Lower lobe of right lung (tissue), 2 donors: Measurements from ENCODE around the gene ACLY. TPM values are rescaled to one million over a fixed set of nuclear protein-coding genes. Genes with fewer than 3 reads are reported as not detected.
"Not testable (repeated sequence)": the region's sequence is repeated elsewhere in the genome, so short reads cannot be mapped to it uniquely, and the experiment has no call there.

Source experiments
- ATAC-seq, 2 donors: fragments of 200-7000 bp; cut with Tn5 transposase; one replicate each; pipeline ENCODE4 v1.9.1; 2020 to 2022; ENCODE audit warnings: mild to moderate bottlenecking in 2 of 2, moderate library complexity in 2 of 2
- DNase-seq: peaks from one replicate; pipeline ENCODE4 v3.0.0-alpha.2; 2020
- H3K27ac ChIP-seq: fragments of 200-600 bp; one replicate; pipeline ENCODE4 v1.8.0; 2022
- H3K27me3 ChIP-seq: fragments of 200-600 bp; one replicate; pipeline ENCODE4 v1.8.0; 2022; ENCODE audit warnings: low read depth
- H3K36me3 ChIP-seq: fragments of 200-600 bp; one replicate; pipeline ENCODE4 v1.8.0; 2022; ENCODE audit warnings: mild to moderate bottlenecking
- H3K4me1 ChIP-seq: fragments of 200-600 bp; one replicate; pipeline ENCODE4 v1.8.0; 2022
- H3K4me3 ChIP-seq: fragments of 200-600 bp; one replicate; pipeline ENCODE4 v1.8.0; 2022; ENCODE audit warnings: mild to moderate bottlenecking
- H3K9me3 ChIP-seq: fragments of 200-600 bp; one replicate; pipeline ENCODE4 v1.8.0; 2022
- intact Hi-C: fragments of 100-400 bp; cut with DNase I; formaldehyde crosslinking; loops from one replicate; pipeline ENCODE4 v1.11.0; 2022
- total RNA-seq: library from RNA; stranded (reverse); fragmentation: NEBNext Ultra II Directional; extraction: Animal tissue kit (Norgen Biotek cat#: 25700); gene quantifications from one replicate; pipeline ENCODE4 v1.2.1, GENCODE V29; 2021
- TF ChIP-seq, protein P1 (sequence below): fragments of 200-600 bp; IDR thresholded peaks from one replicate; pipeline ENCODE4 v1.8.0; 2022; ENCODE audit warnings: antibody characterized with exemption, mild to moderate bottlenecking
- donor health status: DM: no; HTN: yes; CAD: no; lungs with severe emphysema.

The ACLY gene
- total RNA-seq, 1 donor from 2014 or later = 105 TPM

GRCh38 chr17:41937970-41938954, 19.5 kb upstream of the ACLY start:
- Histone ChIP-seq H3K9me3 (no peaks in the 10 kb centered on the region), H3K4me3 (no peak overlapping the region), H3K4me1 (no peaks in the 10 kb centered on the region), H3K27me3 (no peaks in the 10 kb centered on the region), H3K27ac (no peak overlapping the region), H3K36me3 (peaks cover 12% of the 10 kb centered on the region)
- ATAC-seq (no peak), DNase-seq (no peak)
- TF ChIP-seq, protein P1, sequence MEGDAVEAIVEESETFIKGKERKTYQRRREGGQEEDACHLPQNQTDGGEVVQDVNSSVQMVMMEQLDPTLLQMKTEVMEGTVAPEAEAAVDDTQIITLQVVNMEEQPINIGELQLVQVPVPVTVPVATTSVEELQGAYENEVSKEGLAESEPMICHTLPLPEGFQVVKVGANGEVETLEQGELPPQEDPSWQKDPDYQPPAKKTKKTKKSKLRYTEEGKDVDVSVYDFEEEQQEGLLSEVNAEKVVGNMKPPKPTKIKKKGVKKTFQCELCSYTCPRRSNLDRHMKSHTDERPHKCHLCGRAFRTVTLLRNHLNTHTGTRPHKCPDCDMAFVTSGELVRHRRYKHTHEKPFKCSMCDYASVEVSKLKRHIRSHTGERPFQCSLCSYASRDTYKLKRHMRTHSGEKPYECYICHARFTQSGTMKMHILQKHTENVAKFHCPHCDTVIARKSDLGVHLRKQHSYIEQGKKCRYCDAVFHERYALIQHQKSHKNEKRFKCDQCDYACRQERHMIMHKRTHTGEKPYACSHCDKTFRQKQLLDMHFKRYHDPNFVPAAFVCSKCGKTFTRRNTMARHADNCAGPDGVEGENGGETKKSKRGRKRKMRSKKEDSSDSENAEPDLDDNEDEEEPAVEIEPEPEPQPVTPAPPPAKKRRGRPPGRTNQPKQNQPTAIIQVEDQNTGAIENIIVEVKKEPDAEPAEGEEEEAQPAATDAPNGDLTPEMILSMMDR = no peak
- intact Hi-C loops = no loop called here

- no peaks in the 10 kb centered on the region for H3K9me3 ChIP-seq
- peaks cover 12% of the 10 kb centered on the region for H3K36me3 ChIP-seq
- H3K4me1 ChIP-seq = no peaks in the 10 kb centered on the region
- DNase-seq (no peak), ATAC-seq (no peak)
- H3K4me3 ChIP-seq = no peak overlapping the region
- no peaks in the 10 kb centered on the region for H3K27me3 ChIP-seq
- H3K27ac ChIP-seq = no peak overlapping the region
- TF ChIP-seq, protein P1 = no peak
- intact Hi-C loops = no loop called here
Observed at GRCh38 chr17:41935641-41936040, 16.9 kb upstream of the ACLY start.

DNA sequence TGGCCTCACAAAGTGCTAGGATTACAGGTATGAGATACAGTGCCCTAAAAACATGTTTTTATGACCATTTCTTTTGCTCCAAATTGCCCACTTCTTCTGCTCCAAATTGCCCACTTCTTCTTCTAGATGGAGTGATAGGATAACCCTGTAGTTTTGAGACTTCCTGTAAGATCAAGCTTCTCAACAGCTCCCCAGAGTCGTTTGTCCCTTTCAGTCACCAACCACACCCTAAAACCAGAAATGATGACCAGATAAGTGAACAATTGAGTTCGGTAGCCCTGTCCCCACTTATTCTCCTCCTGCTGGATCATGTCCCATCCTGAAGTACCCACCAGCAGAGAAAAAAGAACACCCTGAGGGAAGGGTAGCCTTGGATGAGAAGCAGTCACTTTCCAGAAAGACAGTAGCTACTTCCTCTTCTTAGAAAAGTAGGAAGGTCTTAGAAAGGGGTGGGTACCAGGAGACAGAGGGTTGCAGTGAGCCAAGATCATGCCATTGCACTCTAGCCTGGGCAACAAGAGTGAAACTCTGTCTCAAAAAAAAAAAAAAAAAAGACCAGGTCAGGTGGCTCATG, 14.2 kb upstream of the ACLY start:
- H3K27ac ChIP-seq = no peak overlapping the region
- H3K9me3 ChIP-seq = no peaks in the 10 kb centered on the region
- no peak overlapping the region for H3K4me3 ChIP-seq
- H3K27me3 ChIP-seq = no peaks in the 10 kb centered on the region
- DNase-seq = no peak
- peaks cover 5% of the 10 kb centered on the region for H3K36me3 ChIP-seq
- TF ChIP-seq, protein P1 = no peak
- intact Hi-C loops = no loop called here
- H3K4me1 ChIP-seq = peaks cover 14% of the 10 kb centered on the region
- no peak for ATAC-seq

DNA sequence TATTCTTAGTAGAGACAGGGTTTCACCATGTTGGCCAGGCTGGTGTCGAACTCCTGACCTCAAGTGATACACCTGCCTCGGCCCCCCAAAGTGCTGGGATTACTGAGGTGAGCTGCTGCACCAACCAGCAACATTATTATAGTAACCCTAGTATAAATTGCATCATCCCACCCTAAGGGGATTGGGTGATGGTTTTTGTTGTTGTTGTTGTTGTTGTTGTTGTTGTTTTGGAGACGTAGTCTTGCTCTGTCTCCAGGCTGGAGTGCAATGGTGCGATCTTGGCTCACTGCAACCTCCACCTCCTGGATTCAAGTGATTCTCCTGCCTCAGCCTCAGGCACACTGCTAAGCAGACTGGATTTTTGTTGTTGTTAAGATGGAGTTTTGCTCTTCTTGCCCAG, 13.0 kb upstream of the ACLY start:
- ATAC-seq, H3K9me3 ChIP-seq, intact Hi-C loops, H3K27me3 ChIP-seq, H3K27ac ChIP-seq, DNase-seq, H3K36me3 ChIP-seq, H3K4me3 ChIP-seq: not testable (repeated sequence)
- peaks cover 14% of the 10 kb centered on the region for H3K4me1 ChIP-seq

DNA sequence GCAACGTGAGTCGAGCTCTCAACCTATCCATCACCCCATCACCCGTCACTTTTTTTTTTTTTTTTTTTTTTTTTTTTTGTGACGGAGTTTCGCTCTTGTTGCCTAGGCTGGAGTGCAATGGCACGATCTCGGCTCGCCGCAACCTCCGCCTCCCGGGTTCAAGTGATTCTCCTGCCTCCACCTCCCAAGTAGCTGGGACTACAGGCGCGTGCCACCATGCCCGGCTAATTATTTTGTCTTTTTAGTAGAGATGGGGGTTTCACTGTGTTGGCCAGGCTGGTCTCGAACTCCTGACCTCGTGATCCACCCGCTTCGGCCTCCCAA, 12.0 kb upstream of the ACLY start:
- Histone ChIP-seq H3K4me3 (peak overlapping the region; percentile 63), H3K4me1 (peaks cover 14% of the 10 kb centered on the region), H3K27ac (peak overlapping the region; percentile 83)
- H3K27me3 ChIP-seq, ATAC-seq, H3K9me3 ChIP-seq, DNase-seq, intact Hi-C loops, H3K36me3 ChIP-seq: not testable (repeated sequence)

- peak; percentile 99 for ATAC-seq
- H3K9me3 ChIP-seq = no peaks in the 10 kb centered on the region
- intact Hi-C loops = no loop called here
Observed at GRCh38 chr17:41930009-41930832, 11.5 kb upstream of the ACLY start, which contains the start of gene ODAD4. Gene ODAD4 (plus strand): TSS chr17:41930617. CDS start chr17:41930724, 107 bp downstream.

More at GRCh38 chr17:41930009-41930832, 11.5 kb upstream of the ACLY start, which contains the start of gene ODAD4:
- H3K4me3 ChIP-seq = peak within 1 kb of the TSS; percentile 63
- peak; percentile 99 for DNase-seq
- no peaks in the 10 kb centered on the region for H3K27me3 ChIP-seq
- H3K27ac ChIP-seq = peak within 1 kb of the TSS; percentile 83
- peaks cover 14% of the 10 kb centered on the region for H3K4me1 ChIP-seq
- TF ChIP-seq, protein P1 = peak; percentile 51
- no peaks in the 10 kb centered on the region for H3K36me3 ChIP-seq
